ENCODE data around the gene PCSK4.
"Not testable (repeated sequence)": the region's sequence is repeated elsewhere in the genome, so short reads cannot be mapped to it uniquely, and the experiment has no call there.

PCSK4 gene

GRCh38 chr19:1522061-1522460 lies 31.9 kb upstream of the PCSK4 start:
- DNase-seq (ENCODE audit: low read depth, low spot score), result no peak

GRCh38 chr19:1521636-1522035 lies 31.5 kb upstream of the PCSK4 start:
- DNase-seq (ENCODE audit: low read depth, low spot score), result no peak

DNA sequence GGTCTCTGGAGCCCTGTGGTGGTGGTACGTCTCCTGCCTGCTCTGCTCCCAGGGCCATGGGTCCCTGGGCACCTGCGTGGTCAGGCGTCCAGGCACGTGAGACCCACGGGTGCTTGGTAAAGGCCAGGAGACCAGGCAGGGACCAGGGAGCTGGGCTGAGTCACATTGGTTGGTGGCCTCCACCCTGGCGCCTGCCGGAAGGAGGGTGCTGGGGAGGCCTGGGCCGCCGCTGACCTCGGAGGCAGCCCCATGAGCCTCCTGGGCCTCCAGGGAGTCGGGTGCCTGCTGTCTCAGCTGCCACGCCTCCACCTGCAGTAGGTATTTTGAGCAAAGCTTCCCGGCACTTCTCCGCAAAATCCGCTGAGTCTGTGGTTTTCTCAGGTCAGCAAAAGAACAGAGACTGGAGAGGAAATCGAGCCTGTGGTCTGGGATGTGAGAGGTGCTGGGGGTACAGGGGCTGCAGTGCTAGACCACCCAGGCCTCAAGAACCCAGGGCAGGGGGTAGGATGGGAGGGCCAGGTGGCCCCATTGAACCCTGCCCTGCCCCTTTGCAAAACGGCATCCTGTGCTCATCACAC lies 30.1 kb upstream of the PCSK4 start:
- DNase-seq (ENCODE audit: low read depth, low spot score), result no peak

GRCh38 chr19:1519802-1520201 lies 29.7 kb upstream of the PCSK4 start:
- not testable (repeated sequence) for DNase-seq (ENCODE audit: low read depth, low spot score)

DNA sequence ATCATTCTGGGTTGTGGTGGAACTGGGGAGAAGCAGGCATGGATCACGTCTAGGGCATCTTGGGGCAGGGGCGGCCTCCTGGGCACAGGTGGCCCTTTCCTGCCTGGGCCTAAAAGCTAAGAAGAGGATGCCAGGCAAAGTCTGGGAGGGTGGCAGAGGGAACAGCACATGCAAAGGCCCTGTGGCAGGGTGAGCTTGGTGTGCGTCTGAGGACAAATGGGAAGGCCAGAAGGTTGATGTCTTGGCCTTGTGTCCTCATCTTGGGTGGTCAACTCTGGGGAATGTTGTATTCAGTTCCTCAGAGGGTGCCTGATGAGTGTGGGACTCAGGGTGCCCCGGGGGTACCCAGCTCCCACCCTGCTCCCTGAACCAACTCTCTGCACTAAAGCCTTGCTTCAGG lies 28.3 kb upstream of the PCSK4 start:
- no peak for DNase-seq (ENCODE audit: low read depth, low spot score)

- no peak for DNase-seq (ENCODE audit: low read depth, low spot score)
Measured at GRCh38 chr19:1516395-1516753, 26.2 kb upstream of the PCSK4 start.

DNA sequence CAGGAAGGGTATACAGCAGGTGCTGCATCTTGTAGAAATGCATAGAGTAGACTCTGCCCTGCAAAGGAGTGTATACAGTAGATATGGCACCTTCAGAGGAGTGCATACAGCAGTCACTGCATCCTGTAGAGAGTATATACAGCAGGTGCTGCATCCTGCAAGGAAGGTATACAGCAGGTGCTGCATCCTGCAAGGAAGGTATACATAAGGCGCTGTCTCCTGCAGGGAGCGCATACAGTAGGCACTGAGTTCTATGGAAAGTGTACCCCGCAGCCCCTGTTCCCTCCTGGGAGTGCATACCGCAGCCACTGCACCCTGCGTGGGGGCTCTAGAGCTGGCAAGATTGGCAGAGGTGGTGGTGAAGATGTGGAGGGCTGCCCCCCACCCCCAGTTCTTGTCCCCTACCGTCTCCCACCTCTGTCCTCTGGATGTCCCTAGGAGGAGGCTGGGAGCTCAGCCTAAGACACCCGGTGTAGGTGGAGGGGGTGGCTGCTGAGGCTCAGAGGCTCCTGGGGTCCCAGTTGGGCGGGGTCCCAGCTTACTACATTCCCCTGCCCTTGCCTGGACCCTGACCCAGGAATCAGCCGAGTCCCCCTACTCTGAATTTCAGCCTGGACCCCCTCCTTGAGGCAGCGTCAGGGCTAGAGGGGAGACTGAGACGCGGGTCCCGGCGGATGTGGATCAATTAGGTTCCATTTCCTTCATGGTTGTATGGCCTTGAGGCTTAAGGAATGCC lies 25.0 kb upstream of the PCSK4 start:
- DNase-seq (ENCODE audit: low read depth, low spot score), result no peak

DNA sequence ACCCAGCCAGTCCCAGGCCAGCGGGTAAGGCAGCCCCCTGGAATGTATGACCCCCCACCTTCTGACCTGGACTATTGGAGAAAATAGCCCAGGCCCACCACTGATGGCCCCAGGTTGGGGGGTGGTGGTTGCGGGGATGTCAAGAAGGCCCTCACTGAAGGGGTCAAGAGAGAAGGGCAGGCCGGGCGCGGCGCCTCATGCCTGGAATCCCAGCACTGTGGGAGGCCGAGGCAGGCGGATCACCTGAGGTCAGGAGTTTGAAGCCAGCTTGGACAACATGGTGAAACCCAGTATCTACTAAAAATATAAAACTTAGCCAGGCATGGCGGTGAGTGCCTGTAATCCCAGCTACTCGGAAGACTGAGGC lies 24.1 kb upstream of the PCSK4 start:
- no peak for DNase-seq (ENCODE audit: low read depth, low spot score)

DNA sequence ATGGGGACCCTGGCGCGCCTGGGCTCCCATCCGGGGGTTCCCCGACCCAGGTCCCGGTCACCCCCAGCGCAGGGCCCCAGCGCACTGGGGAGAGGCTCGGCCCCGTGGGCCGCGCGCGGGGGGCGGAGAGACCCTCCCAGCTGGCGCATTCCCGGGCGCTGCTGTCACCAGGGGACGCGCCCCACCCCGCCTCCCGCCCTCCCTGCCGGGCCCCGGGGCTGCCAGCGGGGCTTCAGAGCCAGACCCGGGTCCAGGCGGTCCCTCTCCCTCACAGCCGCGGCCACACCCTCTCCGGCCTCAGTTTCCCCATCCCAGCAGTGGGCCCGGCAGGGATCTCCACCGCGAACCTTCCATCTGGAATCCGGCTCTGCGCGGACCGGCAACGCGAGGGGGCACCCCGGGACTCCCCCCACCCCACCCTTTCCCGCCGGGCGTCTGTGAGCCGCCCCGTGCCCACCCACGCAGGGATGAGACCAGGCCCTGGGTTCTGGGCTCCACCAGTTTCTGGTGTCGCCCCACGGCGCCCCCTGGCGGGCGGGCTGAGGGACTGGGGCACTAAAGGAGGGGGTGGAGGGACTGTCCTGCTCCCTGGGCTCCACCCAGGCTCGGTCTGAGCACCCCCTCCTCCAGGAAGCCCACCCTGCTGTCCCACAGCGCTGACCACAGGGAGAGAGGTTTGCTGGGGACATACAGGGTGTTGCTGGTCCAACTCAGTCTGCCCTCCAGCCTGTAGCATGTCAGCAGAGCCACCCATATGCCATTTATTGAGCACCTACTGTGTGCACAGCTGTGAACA lies 23.5 kb upstream of the PCSK4 start:
- peak; percentile 39 for DNase-seq (ENCODE audit: low read depth, low spot score)

DNA sequence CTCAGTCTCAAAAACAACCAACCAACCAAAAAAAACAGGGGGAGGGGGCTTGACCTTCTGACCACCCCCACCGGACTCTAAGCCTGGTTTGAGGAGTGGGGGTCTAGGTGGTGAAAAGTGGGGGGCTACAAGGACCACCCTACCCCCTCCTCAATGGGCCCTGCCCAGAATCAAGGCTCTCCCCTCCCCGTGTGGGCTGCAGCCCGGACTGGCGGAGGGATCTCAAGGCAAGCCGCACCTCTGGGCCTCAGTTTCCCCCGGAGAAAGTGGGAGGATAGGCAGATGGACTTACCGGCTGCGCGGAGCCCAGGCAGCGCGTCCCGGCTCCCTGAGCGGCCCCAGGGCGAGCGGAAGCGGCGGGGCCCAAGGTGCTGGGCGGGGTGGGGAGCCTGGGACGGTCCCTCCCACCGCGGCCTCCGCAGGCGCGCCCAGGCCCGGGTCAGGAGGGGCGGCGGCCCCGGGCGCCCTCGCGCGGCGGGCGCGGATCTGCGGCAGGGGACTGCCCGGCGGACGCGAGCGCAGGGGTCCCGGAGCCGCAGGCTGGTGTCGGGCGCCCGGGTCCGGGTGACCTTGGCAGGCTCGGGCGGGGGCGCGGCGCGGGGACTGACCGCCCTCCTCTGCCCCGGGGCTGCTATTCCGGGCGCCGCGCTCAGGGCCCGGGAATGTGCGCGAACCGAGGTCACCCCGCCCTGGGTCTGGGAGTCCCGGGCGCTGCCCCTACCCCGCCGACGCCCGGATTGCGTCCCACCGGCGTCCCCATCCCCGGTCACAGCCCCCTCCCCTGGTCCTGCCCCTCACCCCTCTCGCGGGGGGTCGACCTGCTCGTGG lies 22.7 kb upstream of the PCSK4 start, which contains the start of gene ADAMTSL5:
Gene ADAMTSL5 (minus strand): TSS at position 349 of the 828 bp plus-strand sequence. CDS start 2,076 bp downstream, outside the sequence.
- no peak for DNase-seq (ENCODE audit: low read depth, low spot score)

- DNase-seq (ENCODE audit: low read depth, low spot score), result no peak
Measured at GRCh38 chr19:1511318-1512317, 21.5 kb upstream of the PCSK4 start.

DNA sequence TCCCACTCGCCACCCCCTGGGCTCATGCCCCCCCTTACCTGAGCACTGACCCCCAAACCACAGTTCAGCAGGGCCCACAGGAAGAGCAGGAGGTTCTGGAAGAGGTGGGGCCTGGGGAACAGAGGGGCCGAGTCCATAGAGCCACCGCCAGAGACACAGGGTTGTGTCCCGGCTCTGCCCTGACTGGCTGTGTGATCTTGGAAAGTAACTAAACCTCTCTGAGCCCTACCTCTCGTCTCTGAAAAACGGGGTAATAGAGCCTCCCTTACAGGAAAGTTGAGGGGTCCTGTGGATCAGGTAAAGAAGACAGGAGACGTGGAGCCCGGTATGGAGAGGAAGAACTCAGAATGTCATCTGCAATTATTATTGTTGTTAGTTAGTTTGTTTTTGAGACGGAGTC lies 20.7 kb upstream of the PCSK4 start:
- no peak for DNase-seq (ENCODE audit: low read depth, low spot score)

GRCh38 chr19:1510442-1510806 lies 20.3 kb upstream of the PCSK4 start:
- no peak for DNase-seq (ENCODE audit: low read depth, low spot score)

- no peak for DNase-seq (ENCODE audit: low read depth, low spot score)
Measured at GRCh38 chr19:1509602-1510441, 19.7 kb upstream of the PCSK4 start.

GRCh38 chr19:1508507-1508856 lies 18.3 kb upstream of the PCSK4 start:
- no peak for DNase-seq (ENCODE audit: low read depth, low spot score)

DNA sequence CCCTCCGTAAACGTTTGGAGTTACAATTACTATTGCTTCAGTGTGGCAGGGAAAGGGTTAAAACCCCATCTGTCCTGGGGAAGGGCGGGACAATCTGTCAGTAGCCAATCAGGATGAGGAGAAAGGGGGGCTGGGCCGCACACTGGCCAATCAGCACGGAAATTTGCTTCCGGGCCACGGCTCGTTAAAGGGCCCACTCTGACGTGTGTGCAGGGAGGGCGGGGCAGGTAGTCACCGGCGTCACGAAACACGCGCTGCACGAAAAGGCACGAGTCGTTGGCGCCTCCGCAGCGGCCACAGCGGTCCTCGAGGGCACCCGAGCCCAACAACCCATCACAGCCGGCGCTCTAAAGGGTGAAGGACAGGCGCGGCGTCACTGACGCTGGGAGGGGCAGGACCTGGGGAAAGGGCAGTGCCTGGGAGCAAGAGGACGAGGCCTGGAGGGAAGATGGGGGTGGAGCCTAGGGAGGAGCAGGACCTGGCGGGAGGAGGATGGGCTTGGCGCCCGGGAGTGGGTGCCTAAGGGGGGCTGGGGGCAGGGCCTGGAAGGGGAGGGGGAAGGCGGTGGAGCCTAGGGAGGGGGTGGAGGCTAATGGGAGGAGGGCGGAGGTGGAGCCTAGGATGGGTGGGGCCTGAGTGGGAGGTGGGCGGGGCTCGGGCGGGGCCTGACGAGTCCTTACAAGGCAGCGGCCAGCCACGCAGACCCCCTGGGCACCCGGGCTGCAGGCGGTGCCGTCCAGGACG lies 17.8 kb upstream of the PCSK4 start:
- DNase-seq (ENCODE audit: low read depth, low spot score), result peak; percentile 81

GRCh38 chr19:1507192-1507660 lies 17.1 kb upstream of the PCSK4 start:
- DNase-seq (ENCODE audit: low read depth, low spot score), result no peak

DNA sequence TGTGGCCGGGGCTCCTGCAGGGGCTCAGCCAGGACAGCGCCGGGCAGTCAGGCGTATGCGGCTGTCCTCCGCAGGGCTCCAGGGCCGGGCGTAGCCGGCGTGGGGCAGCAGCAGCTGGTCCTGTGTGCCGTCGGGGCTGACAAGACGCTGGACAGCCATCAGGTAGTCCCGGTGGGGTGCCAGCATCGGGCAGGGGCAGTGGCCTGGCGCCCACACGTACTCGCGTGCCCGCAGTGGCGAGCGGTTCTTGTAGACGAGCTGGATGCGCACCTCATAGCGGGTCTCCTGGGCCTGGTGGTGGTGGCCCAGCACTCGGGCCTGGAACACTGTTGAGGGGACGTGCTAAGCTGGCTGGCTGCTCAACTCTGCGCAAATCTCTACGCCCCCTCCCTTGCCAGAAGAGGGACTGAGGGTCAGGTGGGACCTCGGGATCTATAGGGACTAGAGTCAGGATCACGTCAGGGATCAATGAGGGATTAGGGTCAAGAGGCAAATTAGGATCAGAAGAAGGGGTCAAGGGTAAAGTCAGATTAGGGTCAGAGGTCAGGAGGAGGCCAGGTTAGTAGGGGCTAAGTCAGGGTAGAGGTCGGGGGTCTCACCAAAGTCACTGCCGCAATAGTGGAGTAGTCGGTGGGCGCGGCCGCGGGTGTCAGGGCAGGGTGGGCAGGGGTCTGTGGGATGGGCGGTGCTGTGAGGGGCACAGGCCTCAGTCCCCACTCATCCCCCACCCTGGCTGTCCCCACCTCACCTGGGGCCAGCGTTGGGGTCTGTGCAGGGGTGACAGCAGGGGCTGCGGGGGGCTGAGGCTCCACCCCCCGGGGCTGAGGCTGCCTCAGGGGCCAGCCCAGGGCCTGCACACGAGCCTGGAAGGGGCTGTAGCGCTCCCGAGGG lies 16.1 kb upstream of the PCSK4 start:
- no peak for DNase-seq (ENCODE audit: low read depth, low spot score)

Data from activated CD4-positive, CD25-positive, alpha-beta regulatory T cell treated with anti-CD3 and anti-CD28 coated beads, Interleukin-2, amount 50 U/mL, for 16 hours (primary cell).